ENCODE measurements around the gene NEURL1. TPM values are rescaled to one million over a fixed set of nuclear protein-coding genes. Genes with fewer than 3 reads are reported as not detected.
"Not testable (repeated sequence)": the region's sequence is repeated elsewhere in the genome, so short reads cannot be mapped to it uniquely, and the experiment has no call there.

NEURL1 gene
- total RNA-seq, 1 experiment from 2014 or later, result 0.06 TPM

- no peak for DNase-seq (ENCODE audit: low read depth)
Observed at GRCh38 chr10:103603382-103603781, 109.9 kb downstream of the NEURL1 start.

GRCh38 chr10:103605359-103606096, 112.0 kb downstream of the NEURL1 start:
- DNase-seq (ENCODE audit: low read depth), result peak; percentile 57

GRCh38 chr10:103606097-103606438, 112.6 kb downstream of the NEURL1 start:
- not testable (repeated sequence) for DNase-seq (ENCODE audit: low read depth)

GRCh38 chr10:103607051-103607450, 113.5 kb downstream of the NEURL1 start:
- DNase-seq (ENCODE audit: low read depth), result not testable (repeated sequence)

- DNase-seq (ENCODE audit: low read depth), result not testable (repeated sequence)
Observed at GRCh38 chr10:103608056-103608455, 114.6 kb downstream of the NEURL1 start.

GRCh38 chr10:103609231-103610082, 116.0 kb downstream of the NEURL1 start:
- DNase-seq (ENCODE audit: low read depth), result no peak

- DNase-seq (ENCODE audit: low read depth), result no peak
Observed at GRCh38 chr10:103610083-103610472, 116.6 kb downstream of the NEURL1 start.

GRCh38 chr10:103610921-103611511, 117.5 kb downstream of the NEURL1 start:
- DNase-seq (ENCODE audit: low read depth), result no peak

GRCh38 chr10:103612462-103613365, 119.2 kb downstream of the NEURL1 start:
- peak; percentile 89 for DNase-seq (ENCODE audit: low read depth)

GRCh38 chr10:103613616-103614015, 120.1 kb downstream of the NEURL1 start:
- peak; percentile 65 for DNase-seq (ENCODE audit: low read depth)

GRCh38 chr10:103614306-103615158, 121.0 kb downstream of the NEURL1 start:
- DNase-seq (ENCODE audit: low read depth), result no peak

- peak; percentile 74 for DNase-seq (ENCODE audit: low read depth)
Observed at GRCh38 chr10:103616705-103617601, 123.4 kb downstream of the NEURL1 start.

- no peak for DNase-seq (ENCODE audit: low read depth)
Observed at GRCh38 chr10:103617602-103618385, 124.3 kb downstream of the NEURL1 start.

GRCh38 chr10:103618575-103619423, 125.3 kb downstream of the NEURL1 start:
- no peak for DNase-seq (ENCODE audit: low read depth)

- DNase-seq (ENCODE audit: low read depth), result no peak
Observed at GRCh38 chr10:103619424-103620351, 126.2 kb downstream of the NEURL1 start.

- DNase-seq (ENCODE audit: low read depth), result no peak
Observed at GRCh38 chr10:103620352-103620740, 126.8 kb downstream of the NEURL1 start.

All from LHCN-M2 (cell line).